Osteocyte (in vitro differentiated cells): ENCODE results near the gene DMXL1. TPM values are rescaled to one million over a fixed set of nuclear protein-coding genes. Genes with fewer than 3 reads are reported as not detected.

Experiments used
- DNase-seq: peaks from one replicate; pipeline ENCODE4 v3.0.0; 2021; ENCODE audit warnings: mixed read lengths; ENCODE audit not compliant: unreplicated experiment; ENCODE audit errors: extremely low spot score
- H3K27ac Mint-ChIP-seq: one replicate; pipeline ENCODE4 v1.8.0; 2021; ENCODE audit warnings: mild to moderate bottlenecking, mixed read lengths; ENCODE audit not compliant: unreplicated experiment
- H3K27me3 Mint-ChIP-seq: one replicate; pipeline ENCODE4 v1.8.0; 2021; ENCODE audit warnings: mixed read lengths; ENCODE audit not compliant: unreplicated experiment
- H3K36me3 Mint-ChIP-seq: one replicate; pipeline ENCODE4 v1.8.0; 2021; ENCODE audit warnings: mixed read lengths; ENCODE audit not compliant: unreplicated experiment
- H3K4me1 Mint-ChIP-seq: one replicate; pipeline ENCODE4 v1.8.0; 2021; ENCODE audit warnings: mixed read lengths; ENCODE audit not compliant: unreplicated experiment
- H3K4me3 Mint-ChIP-seq: one replicate; pipeline ENCODE4 v1.8.0; 2021; ENCODE audit warnings: mild to moderate bottlenecking, moderate library complexity, mixed read lengths; ENCODE audit not compliant: unreplicated experiment
- H3K9me3 Mint-ChIP-seq: one replicate; pipeline ENCODE4 v1.8.0; 2021; ENCODE audit warnings: mixed read lengths; ENCODE audit not compliant: unreplicated experiment
- total RNA-seq: library from RNA; stranded (reverse); gene quantifications from 2 replicates; pipeline ENCODE4 v1.2.1, GENCODE V29; 2021
- TF ChIP-seq, protein P1 (sequence below): fragments of 200-600 bp; sonication (generic); IDR thresholded peaks from 2 replicates; pipeline ENCODE4 v1.5.0; 2021; ENCODE audit warnings: antibody characterized with exemption, mild to moderate bottlenecking, moderate library complexity

The DMXL1 gene
- total RNA-seq, 1 donor from 2014 or later, result 38.2 TPM

DNA sequence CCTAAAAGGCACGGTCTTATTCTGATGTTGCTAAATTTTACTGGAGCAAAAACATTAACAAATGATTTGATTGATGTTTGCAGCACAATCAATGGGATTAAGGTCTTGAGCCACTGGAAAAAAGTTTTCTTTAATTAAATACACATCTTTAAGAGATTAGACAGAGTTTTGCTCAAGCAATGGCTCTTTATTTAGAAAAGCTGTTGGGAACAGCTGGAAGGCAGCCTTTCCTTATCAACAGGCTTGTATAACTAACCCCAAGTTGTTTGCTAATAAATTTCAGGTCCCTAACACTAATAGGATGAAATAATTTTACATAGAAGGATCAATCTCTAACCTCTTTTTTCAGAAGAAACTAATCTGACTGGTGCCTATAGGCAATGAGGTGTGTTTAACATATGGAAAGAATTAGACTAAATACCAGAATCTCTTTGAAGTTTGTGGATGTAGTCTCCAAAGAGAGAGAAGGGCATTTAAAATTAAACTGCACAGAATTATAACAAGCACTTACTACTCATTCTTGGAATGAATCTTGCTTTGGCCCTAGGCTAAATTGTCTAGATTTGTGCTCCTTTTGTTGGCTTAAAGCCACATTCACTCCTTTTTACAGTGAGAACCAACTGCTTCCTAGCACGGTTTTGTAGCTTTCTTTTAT, 217.6 kb downstream of the DMXL1 start:
- DNase-seq, result no peak
- Mint-ChIP-seq H3K4me1 (peaks cover 69% of the 10 kb centered on the region), H3K9me3 (no peaks in the 10 kb centered on the region), H3K27ac (no peak overlapping the region), H3K27me3 (no peaks in the 10 kb centered on the region), H3K4me3 (no peak overlapping the region), H3K36me3 (peaks cover 2% of the 10 kb centered on the region)
- TF ChIP-seq, protein P1, sequence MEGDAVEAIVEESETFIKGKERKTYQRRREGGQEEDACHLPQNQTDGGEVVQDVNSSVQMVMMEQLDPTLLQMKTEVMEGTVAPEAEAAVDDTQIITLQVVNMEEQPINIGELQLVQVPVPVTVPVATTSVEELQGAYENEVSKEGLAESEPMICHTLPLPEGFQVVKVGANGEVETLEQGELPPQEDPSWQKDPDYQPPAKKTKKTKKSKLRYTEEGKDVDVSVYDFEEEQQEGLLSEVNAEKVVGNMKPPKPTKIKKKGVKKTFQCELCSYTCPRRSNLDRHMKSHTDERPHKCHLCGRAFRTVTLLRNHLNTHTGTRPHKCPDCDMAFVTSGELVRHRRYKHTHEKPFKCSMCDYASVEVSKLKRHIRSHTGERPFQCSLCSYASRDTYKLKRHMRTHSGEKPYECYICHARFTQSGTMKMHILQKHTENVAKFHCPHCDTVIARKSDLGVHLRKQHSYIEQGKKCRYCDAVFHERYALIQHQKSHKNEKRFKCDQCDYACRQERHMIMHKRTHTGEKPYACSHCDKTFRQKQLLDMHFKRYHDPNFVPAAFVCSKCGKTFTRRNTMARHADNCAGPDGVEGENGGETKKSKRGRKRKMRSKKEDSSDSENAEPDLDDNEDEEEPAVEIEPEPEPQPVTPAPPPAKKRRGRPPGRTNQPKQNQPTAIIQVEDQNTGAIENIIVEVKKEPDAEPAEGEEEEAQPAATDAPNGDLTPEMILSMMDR, result no peak

DNA sequence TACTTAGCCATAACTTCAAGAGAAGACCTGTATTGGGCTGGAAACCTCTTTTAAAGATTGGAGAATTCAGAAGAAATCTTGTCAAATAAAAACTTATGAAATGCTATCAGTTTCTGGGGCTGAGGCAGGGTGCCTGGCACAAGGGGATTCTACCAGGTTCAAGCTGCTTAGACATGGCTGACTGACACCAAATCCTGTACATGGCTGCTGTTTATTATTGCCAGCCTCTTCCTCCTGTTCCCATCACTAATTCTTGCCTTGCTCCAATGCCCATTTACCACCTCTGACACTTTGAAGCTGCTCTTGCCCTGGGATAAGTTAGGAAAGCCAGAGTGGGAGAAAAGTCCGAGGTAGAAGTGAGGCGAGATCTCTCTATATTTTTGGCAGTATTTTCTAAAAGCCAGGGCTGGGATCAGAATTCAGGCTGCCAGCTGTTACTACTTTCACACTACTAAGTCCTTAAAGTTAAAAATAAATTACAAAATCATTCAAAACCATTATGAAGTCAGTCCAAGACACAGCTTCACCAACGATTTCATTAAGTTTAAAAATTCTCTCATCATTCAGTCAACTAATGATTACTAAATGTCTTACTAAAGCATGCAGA, 218.7 kb downstream of the DMXL1 start:
- DNase-seq, result no peak
- Mint-ChIP-seq H3K36me3 (peaks cover 3% of the 10 kb centered on the region), H3K27me3 (no peaks in the 10 kb centered on the region), H3K4me3 (no peak overlapping the region), H3K4me1 (peaks cover 66% of the 10 kb centered on the region), H3K9me3 (no peaks in the 10 kb centered on the region), H3K27ac (peak overlapping the region; percentile 42)
- TF ChIP-seq, protein P1, result no peak

DNA sequence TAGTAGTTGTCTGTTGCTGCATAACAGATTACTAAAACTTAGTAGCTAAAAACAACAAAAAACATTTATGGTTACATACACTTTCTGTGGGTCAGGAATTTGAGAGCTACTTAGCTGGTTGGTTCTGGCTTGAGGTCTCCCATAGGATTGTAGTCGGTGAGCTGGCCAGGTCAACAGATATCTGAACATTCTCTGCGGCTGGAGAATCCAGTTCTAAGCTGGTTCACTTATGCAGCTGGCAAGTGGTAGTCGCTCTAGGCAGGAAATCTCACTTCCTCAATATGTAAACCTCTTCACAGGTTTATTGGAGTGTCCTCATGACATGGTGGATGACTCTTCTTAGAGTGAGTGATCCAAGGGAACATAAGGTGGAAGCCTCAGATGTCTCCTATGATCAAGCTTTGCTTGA, 219.3 kb downstream of the DMXL1 start:
- TF ChIP-seq, protein P1, result no peak
- H3K36me3 Mint-ChIP-seq, result peaks cover 3% of the 10 kb centered on the region
- H3K4me3 Mint-ChIP-seq, result no peak overlapping the region
- H3K4me1 Mint-ChIP-seq, result peaks cover 60% of the 10 kb centered on the region
- no peak for DNase-seq
- H3K27me3 Mint-ChIP-seq, result no peaks in the 10 kb centered on the region
- H3K9me3 Mint-ChIP-seq, result no peaks in the 10 kb centered on the region
- H3K27ac Mint-ChIP-seq, result peak overlapping the region; percentile 35

DNA sequence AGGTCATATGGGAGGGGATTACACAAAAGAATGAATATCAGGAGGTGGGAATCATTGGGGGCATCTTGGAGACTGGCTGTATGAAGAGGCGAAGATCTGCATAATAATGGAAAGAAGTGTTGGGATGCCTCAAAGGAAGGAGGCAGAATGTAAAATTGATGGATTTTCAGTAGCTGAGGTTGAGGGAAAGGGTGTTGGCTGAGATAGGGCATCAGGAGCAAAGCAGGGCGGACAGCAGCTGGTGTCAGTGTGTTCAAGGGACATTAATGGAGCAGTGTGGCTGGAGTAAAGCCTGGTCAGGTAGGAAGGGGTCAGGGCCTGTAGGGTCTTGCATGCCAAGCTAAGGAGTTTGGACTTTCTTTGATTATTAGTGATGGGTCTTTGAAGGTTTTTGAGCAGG, 219.7 kb downstream of the DMXL1 start:
- Mint-ChIP-seq H3K9me3 (no peaks in the 10 kb centered on the region), H3K27ac (peak overlapping the region; percentile 35), H3K4me3 (no peak overlapping the region), H3K27me3 (no peaks in the 10 kb centered on the region), H3K36me3 (peaks cover 3% of the 10 kb centered on the region), H3K4me1 (peaks cover 56% of the 10 kb centered on the region)
- TF ChIP-seq, protein P1, result no peak
- no peak for DNase-seq

DNA sequence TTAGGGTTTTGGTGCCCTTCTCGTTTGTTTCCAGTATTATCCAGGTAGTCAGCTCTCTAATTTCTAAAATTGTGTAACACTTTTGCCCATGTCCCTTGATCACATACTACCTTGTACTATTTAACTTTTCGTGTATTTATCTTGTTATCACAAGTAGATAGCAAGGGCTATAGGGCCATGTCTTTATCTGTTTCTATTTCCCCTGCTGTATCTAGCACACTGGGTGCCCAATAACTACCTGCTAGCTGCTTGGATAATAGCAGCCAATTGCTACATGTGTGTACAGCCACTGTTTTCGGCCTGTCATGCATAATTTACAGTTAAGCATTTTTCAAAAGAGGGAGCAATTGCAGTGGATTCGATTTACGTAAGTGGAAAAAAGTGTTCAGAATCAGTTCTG, 220.2 kb downstream of the DMXL1 start:
- peaks cover 3% of the 10 kb centered on the region for H3K36me3 Mint-ChIP-seq
- H3K27ac Mint-ChIP-seq, result no peak overlapping the region
- no peaks in the 10 kb centered on the region for H3K9me3 Mint-ChIP-seq
- peaks cover 53% of the 10 kb centered on the region for H3K4me1 Mint-ChIP-seq
- DNase-seq, result no peak
- no peak overlapping the region for H3K4me3 Mint-ChIP-seq
- TF ChIP-seq, protein P1, result no peak
- H3K27me3 Mint-ChIP-seq, result no peaks in the 10 kb centered on the region
